HepG2 (cell line): ENCODE measurements around the gene ANAPC2. TPM values are rescaled to one million over a fixed set of nuclear protein-coding genes. Genes with fewer than 3 reads are reported as not detected.

Source experiments
- ASH2L ChIP-seq: fragments of 300-600, 200-600 bp; sonication (generic); IDR thresholded peaks from 2 replicates; pipeline ENCODE4 v1.7.0; 2017; ENCODE audit warnings: low read depth, mild to moderate bottlenecking, moderate library complexity, mixed read lengths, low read length; ENCODE audit not compliant: insufficient read length
- DPF2 ChIP-seq: sonication (generic); formaldehyde crosslinking; IDR thresholded peaks from 2 replicates; pipeline ENCODE4 v1.4.0; 2020; ENCODE audit warnings: mild to moderate bottlenecking, low read depth, missing genetic modification reagents, borderline replicate concordance
- GTF3A ChIP-seq: sonication (generic); formaldehyde crosslinking; conservative IDR thresholded peaks from 2 replicates; pipeline ENCODE4 v1.4.0; 2020; ENCODE audit warnings: mild to moderate bottlenecking, missing genetic modification reagents
- HMGXB4 ChIP-seq, 2 experiments: sonication (generic) in 1 of 2; formaldehyde crosslinking in 1 of 2; IDR thresholded peaks; 2 replicates each; pipeline versions ENCODE4 v1.4.0 to v1.6.1; 2018 to 2020; ENCODE audit warnings: missing genetic modification reagents in 2 of 2, borderline replicate concordance in 1 of 2, low read depth in 1 of 2, mild to moderate bottlenecking in 1 of 2, missing biosample characterization in 1 of 2
- IRF9 ChIP-seq: sonication (generic); formaldehyde crosslinking; IDR thresholded peaks from 2 replicates; pipeline ENCODE4 v1.8.0; 2022; ENCODE audit warnings: missing genetic modification reagents, mild to moderate bottlenecking, borderline replicate concordance
- KLF9 ChIP-seq: IDR thresholded peaks from 2 replicates; pipeline ENCODE4 v1.6.1; 2016; ENCODE audit warnings: low read depth
- MIER3 ChIP-seq: IDR thresholded peaks from 2 replicates; pipeline ENCODE4 v1.6.1; 2016; ENCODE audit warnings: missing compliant biosample characterization, borderline replicate concordance
- RCOR2 ChIP-seq: IDR thresholded peaks from 2 replicates; pipeline ENCODE4 v1.6.1; 2016; ENCODE audit warnings: missing biosample characterization, missing genetic modification reagents
- SIN3B ChIP-seq: fragments of 150-350 bp; IDR thresholded peaks from 2 replicates; pipeline ENCODE4 v1.6.1; 2014; ENCODE audit warnings: low read length
- STAT6 ChIP-seq: sonication (generic); formaldehyde crosslinking; IDR thresholded peaks from 2 replicates; pipeline ENCODE4 v1.4.0; 2020; ENCODE audit warnings: missing genetic modification reagents, mild to moderate bottlenecking, borderline replicate concordance
- ZMAT3 ChIP-seq: sonication (generic); formaldehyde crosslinking; conservative IDR thresholded peaks from 2 replicates; pipeline ENCODE4 v1.7.0; 2021; ENCODE audit warnings: missing genetic modification reagents
- ZNF296 ChIP-seq: sonication (generic); formaldehyde crosslinking; conservative IDR thresholded peaks from 2 replicates; pipeline ENCODE4 v1.5.0; 2020; ENCODE audit warnings: mild to moderate bottlenecking, missing genetic modification reagents
- ZNF335 ChIP-seq: sonication (generic); formaldehyde crosslinking; IDR thresholded peaks from 2 replicates; pipeline ENCODE4 v1.4.0; 2020; ENCODE audit warnings: missing genetic modification reagents
- ZNF549 ChIP-seq: sonication (generic); formaldehyde crosslinking; IDR thresholded peaks from 2 replicates; pipeline ENCODE4 v1.5.0; 2020; ENCODE audit warnings: missing genetic modification reagents
- ZSCAN25 ChIP-seq: sonication (generic); formaldehyde crosslinking; IDR thresholded peaks from 2 replicates; pipeline ENCODE4 v1.8.0; 2022; ENCODE audit warnings: mild to moderate bottlenecking, missing genetic modification reagents
- polyA plus RNA-seq, 8 experiments: library from polyadenylated mRNA; depleted of rRNA in 3 of 8; stranded (reverse) in 7 of 8; unstranded in 1 of 8; fragments of >200 nt; fragmentation: Illumina TruSeq in 4 of 8; extraction: Trizol in 4 of 8; gene quantifications; 2 replicates each; pipeline versions ENCODE4 v1.2.1 to v1.2.3, GENCODE V29; 2011 to 2016; ENCODE audit warnings: low read depth in 4 of 8, missing spikeins in 1 of 8, mixed read lengths in 1 of 8; ENCODE audit not compliant: insufficient read depth in 1 of 8
- total RNA-seq, 5 experiments: library from RNA; depleted of rRNA; stranded (reverse); fragments of >200 nt; fragmentation: Illumina TruSeq; extraction: Trizol; gene quantifications; 2 replicates each; pipeline ENCODE4 v1.2.3, GENCODE V29; 2016; ENCODE audit warnings: low read depth in 1 of 5
- TF ChIP-seq, protein P1 (sequence below): sonication (generic); formaldehyde crosslinking; IDR thresholded peaks from 2 replicates; pipeline ENCODE4 v1.9.0; 2022; ENCODE audit warnings: low read depth, missing genetic modification reagents
- TF ChIP-seq, protein P2 (sequence below): sonication (generic); formaldehyde crosslinking; IDR thresholded peaks from 2 replicates; pipeline ENCODE4 v1.4.0; 2020; ENCODE audit warnings: missing genetic modification reagents, low read depth, mild to moderate bottlenecking, borderline replicate concordance
- TF ChIP-seq, protein P3 (sequence below): sonication (generic); formaldehyde crosslinking; IDR thresholded peaks from 2 replicates; pipeline ENCODE4 v1.8.1; 2023; ENCODE audit warnings: mild to moderate bottlenecking, moderate library complexity, missing genetic modification reagents

Gene ANAPC2
- total and polyA plus RNA-seq, 2 of the 13 experiments (the other 11 are each of a cell fraction or from before 2014, with no cell fraction given) = 12.3 to 15.4 TPM

- TF ChIP-seq GTF3A (CRISPR knock-in tag) (no peak), SIN3B (no peak), ZMAT3 (CRISPR knock-in tag) (no peak), ZNF549 (CRISPR knock-in tag) (no peak), ZNF296 (CRISPR knock-in tag) (no peak), KLF9 (CRISPR knock-in tag) (0 out of 2 replicates have a peak, but pooled peaks have one; percentile 88), IRF9 (CRISPR knock-in tag) (no peak), ASH2L (no peak), ZNF335 (CRISPR knock-in tag) (0 out of 2 replicates have a peak, but pooled peaks have one; percentile 34), STAT6 (no peak), DPF2 (CRISPR knock-in tag) (no peak), ZSCAN25 (CRISPR knock-in tag) (peak; percentile 54; the same call in 1 of the 2 replicates), RCOR2 (no peak), MIER3 (CRISPR knock-in tag) (no peak), HMGXB4 (CRISPR knock-in tag; IDR thresholded peaks at IDR 0.05; ENCODE audit: borderline replicate concordance in 1 of 2, low read depth in 1 of 2) (no peak; a peak in 2 of 4 replicates)
- TF ChIP-seq, protein P1, sequence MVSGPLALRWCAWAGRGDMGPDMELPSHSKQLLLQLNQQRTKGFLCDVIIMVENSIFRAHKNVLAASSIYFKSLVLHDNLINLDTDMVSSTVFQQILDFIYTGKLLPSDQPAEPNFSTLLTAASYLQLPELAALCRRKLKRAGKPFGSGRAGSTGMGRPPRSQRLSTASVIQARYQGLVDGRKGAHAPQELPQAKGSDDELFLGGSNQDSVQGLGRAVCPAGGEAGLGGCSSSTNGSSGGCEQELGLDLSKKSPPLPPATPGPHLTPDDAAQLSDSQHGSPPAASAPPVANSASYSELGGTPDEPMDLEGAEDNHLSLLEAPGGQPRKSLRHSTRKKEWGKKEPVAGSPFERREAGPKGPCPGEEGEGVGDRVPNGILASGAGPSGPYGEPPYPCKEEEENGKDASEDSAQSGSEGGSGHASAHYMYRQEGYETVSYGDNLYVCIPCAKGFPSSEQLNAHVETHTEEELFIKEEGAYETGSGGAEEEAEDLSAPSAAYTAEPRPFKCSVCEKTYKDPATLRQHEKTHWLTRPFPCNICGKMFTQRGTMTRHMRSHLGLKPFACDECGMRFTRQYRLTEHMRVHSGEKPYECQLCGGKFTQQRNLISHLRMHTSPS (CRISPR knock-in tag) = peak; percentile 7
- TF ChIP-seq, protein P2, sequence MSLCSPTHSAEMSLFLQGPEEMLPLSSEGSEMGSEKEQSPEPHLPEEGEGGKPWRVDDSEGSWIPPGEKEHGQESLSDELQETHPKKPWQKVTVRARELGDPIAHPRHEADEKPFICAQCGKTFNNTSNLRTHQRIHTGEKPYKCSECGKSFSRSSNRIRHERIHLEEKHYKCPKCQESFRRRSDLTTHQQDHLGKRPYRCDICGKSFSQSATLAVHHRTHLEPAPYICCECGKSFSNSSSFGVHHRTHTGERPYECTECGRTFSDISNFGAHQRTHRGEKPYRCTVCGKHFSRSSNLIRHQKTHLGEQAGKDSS (CRISPR knock-in tag) = peak; percentile 56; the same call in 1 of the 2 replicates
- TF ChIP-seq, protein P3, sequence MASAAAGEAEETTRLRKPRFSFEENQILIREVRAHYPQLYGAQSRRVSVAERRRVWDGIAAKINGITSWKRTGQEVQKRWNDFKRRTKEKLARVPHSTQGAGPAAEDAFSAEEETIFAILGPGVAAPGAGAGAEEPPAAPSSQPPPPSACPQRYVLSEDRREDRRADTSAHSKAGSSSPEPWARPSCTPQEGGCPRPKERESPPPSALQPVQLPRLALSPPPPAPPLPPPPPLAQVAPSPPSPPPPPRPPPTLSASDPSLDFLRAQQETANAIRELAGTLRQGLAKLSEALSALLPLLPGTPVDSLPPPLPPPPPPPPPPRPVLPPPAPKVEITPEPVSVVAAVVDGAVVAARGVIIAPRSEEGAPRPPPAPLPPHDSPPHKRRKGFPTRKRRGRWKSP = 0 out of 2 replicates have a peak, but pooled peaks have one; percentile 44
Measured at GRCh38 chr9:137217276-137218211, 29.2 kb upstream of the ANAPC2 start (continued).
